Tibial artery (tissue), 4 donors: ENCODE measurements around the gene KRTAP9-2.
"Not testable (repeated sequence)": the region's sequence is repeated elsewhere in the genome, so short reads cannot be mapped to it uniquely, and the experiment has no call there.

Experiments
- DNase-seq, 2 donors: peaks; one replicate each; pipeline ENCODE4 v3.0.0-alpha.2; 2019
- H3K27ac ChIP-seq, 2 donors: fragments of 200-600 bp; sonication (generic) in 1 of 2; 1 replicate in 1 of 2; 2 replicates in 1 of 2; pipeline ENCODE4 v1.5.1; 2018 to 2019; ENCODE audit warnings: mild to moderate bottlenecking in 1 of 2
- H3K27me3 ChIP-seq, 2 donors: fragments of 200-600 bp; sonication (generic) in 1 of 2; one replicate each; pipeline versions ENCODE4 v1.5.1 to v1.6.0; 2016 to 2019
- H3K36me3 ChIP-seq, 3 donors: fragments of 200-600 bp; sonication (generic) in 2 of 3; one replicate each; pipeline ENCODE4 v1.5.1; 2016 to 2019; ENCODE audit warnings: mild to moderate bottlenecking in 2 of 3
- H3K4me1 ChIP-seq, 4 donors: fragments of 200-600 bp; sonication (generic) in 2 of 4; 1 replicate in 3 of 4; 2 replicates in 1 of 4; pipeline ENCODE4 v1.5.1; 2016 to 2019
- H3K4me3 ChIP-seq, 2 donors: fragments of 200-600 bp; sonication (generic) in 1 of 2; 1 replicate in 1 of 2; 2 replicates in 1 of 2; pipeline ENCODE4 v1.5.1; 2018 to 2019; ENCODE audit warnings: mild to moderate bottlenecking in 2 of 2
- H3K9me3 ChIP-seq, 3 donors: fragments of 200-600 bp; sonication (generic) in 1 of 3; one replicate each; pipeline ENCODE4 v1.5.1; 2016 to 2019
- CTCF ChIP-seq, 2 experiments: fragments of 200-600 bp in 1 of 2; fragments of 450-650 bp in 1 of 2; IDR thresholded peaks; one replicate each; pipeline ENCODE4 v1.5.1; 2017 to 2019; ENCODE audit warnings: antibody characterized with exemption in 2 of 2, mild to moderate bottlenecking in 1 of 2, moderate library complexity in 1 of 2
- intact Hi-C: fragments of 100-400 bp; cut with DNase I; formaldehyde crosslinking; loops from one replicate; pipeline ENCODE4 v1.15.0; 2023; ENCODE audit warnings: low total_unique reads

The KRTAP9-2 gene

DNA sequence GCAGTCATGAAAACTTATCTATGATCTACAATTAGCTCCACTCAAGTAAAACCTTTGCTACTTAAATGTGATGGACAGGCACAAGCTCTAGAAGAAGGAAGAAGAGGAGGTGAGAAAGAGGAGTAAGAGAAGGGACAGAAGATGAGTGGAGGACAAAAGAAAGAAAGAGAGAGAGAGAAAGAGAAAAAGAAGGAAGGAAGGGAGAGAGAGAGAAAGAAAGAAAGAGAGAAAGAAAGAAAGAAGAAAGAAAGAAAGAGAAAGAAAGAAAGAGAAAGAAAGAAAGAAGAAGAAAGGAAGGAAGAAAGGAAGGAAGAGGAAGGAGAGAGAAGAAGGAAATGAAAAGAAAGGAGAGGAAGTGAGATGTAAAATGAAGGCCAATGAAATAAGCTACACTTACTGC, 3.6 kb downstream of the KRTAP9-2 start:
- Histone ChIP-seq H3K36me3 (no peaks in the 10 kb centered on the region), H3K27me3 (peaks cover 0 to 6% of the 10 kb centered on the region in 2 donors), H3K4me1 (no peaks in the 10 kb centered on the region), H3K4me3 (no peak overlapping the region), H3K27ac (no peak overlapping the region), H3K9me3 (no peaks in the 10 kb centered on the region)
- TF ChIP-seq CTCF (IDR thresholded peaks at IDR 0.05): no peak
- no peak for DNase-seq
- intact Hi-C loops: no loop called here

DNA sequence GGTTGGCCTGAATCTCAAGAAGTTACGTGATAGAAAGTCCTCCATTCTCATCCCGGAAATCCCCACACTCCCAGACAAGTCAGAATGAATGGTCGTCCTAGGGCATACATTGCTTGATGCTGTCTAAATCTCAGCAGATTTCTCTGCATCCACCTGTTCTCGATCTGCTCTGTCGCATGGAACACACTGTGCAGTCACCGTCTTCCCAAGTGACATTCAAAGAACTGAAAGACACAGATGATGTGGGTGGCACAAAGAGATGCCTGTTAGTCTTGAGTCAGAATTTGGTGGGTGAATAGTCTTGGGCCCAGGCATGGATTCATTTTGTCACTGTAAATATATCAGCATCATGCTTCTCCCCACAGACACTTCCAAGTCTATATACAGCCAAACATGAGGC, 5.3 kb downstream of the KRTAP9-2 start:
- no peak for DNase-seq
- TF ChIP-seq CTCF (IDR thresholded peaks at IDR 0.05): no peak
- H3K4me3 ChIP-seq: no peak overlapping the region
- no peaks in the 10 kb centered on the region for H3K9me3 ChIP-seq
- H3K4me1 ChIP-seq: no peaks in the 10 kb centered on the region
- H3K27me3 ChIP-seq: peaks cover 0 to 6% of the 10 kb centered on the region in 2 donors
- no peaks in the 10 kb centered on the region for H3K36me3 ChIP-seq
- no peak overlapping the region for H3K27ac ChIP-seq
- intact Hi-C loops: no loop called here

DNA sequence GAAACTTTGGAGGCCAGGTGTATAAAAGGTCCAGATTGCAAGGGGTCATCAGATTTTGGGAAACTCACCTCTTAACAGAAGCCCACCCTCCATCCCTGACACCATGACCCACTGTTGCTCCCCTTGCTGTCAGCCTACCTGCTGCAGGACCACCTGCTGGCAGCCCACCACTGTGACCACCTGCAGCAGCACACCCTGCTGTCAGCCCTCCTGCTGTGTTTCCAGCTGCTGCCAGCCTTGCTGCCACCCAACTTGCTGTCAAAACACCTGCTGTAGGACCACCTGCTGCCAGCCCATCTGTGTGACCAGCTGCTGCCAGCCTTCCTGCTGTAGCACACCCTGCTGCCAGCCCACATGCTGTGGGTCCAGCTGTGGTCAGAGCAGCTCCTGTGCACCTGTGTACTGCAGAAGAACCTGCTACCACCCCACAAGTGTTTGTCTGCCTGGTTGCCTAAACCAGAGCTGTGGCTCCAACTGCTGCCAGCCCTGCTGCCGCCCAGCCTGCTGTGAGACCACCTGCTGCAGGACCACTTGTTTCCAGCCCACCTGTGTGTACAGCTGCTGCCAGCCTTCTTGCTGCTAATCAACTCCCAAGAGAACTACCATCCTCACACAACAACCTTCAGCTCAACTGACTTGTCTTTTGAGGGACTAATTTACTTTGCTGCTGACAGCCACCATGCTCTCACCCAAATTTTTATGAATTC, 6.1 kb downstream of the KRTAP9-2 start, which contains the start of gene KRTAP9-3:
Gene KRTAP9-3, plus strand, starts transcription at position 51 of the 707 bp plus-strand sequence. Its CDS starts 53 bp downstream, at position 104.
- H3K36me3 ChIP-seq, intact Hi-C loops, DNase-seq, H3K4me3 ChIP-seq, H3K27ac ChIP-seq, H3K4me1 ChIP-seq, H3K27me3 ChIP-seq, H3K9me3 ChIP-seq: not testable (repeated sequence)

- H3K9me3 ChIP-seq, H3K27ac ChIP-seq, DNase-seq, H3K4me1 ChIP-seq, intact Hi-C loops, H3K36me3 ChIP-seq, H3K4me3 ChIP-seq: not testable (repeated sequence)
- peaks cover 0 to 12% of the 10 kb centered on the region in 2 donors for H3K27me3 ChIP-seq
Observed at GRCh38 chr17:41237116-41237515, 10.7 kb downstream of the KRTAP9-2 start.

GRCh38 chr17:41237949-41238437, 11.5 kb downstream of the KRTAP9-2 start, which contains the start of gene KRTAP9-8:
TSS of gene KRTAP9-8 (plus strand) at chr17:41237999. CDS start at chr17:41238052, 53 bp downstream.
- intact Hi-C loops, H3K27me3 ChIP-seq: not testable (repeated sequence)

GRCh38 chr17:41246995-41247787, 20.7 kb downstream of the KRTAP9-2 start:
- H3K9me3 ChIP-seq, DNase-seq, H3K27me3 ChIP-seq, H3K4me1 ChIP-seq, H3K4me3 ChIP-seq, H3K27ac ChIP-seq, intact Hi-C loops, H3K36me3 ChIP-seq: not testable (repeated sequence)

More at GRCh38 chr17:41237949-41238437, 11.5 kb downstream of the KRTAP9-2 start, which contains the start of gene KRTAP9-8:
- DNase-seq, H3K9me3 ChIP-seq, H3K27ac ChIP-seq, H3K4me3 ChIP-seq, H3K36me3 ChIP-seq, H3K4me1 ChIP-seq: not testable (repeated sequence)

- H3K36me3 ChIP-seq, H3K27me3 ChIP-seq, H3K27ac ChIP-seq, intact Hi-C loops, H3K4me1 ChIP-seq, DNase-seq, H3K4me3 ChIP-seq, H3K9me3 ChIP-seq: not testable (repeated sequence)
Observed at GRCh38 chr17:41249637-41250240, 23.3 kb downstream of the KRTAP9-2 start, which contains the start of gene KRTAP9-4. TSS of gene KRTAP9-4 (plus strand) at chr17:41249687. CDS start at chr17:41249721, 34 bp downstream.
